NOMO-1 treated with dmso at 0.1 percent for 144 hours (cell line): ENCODE results near the gene TRA2A.
"Not testable (repeated sequence)": the region's sequence is repeated elsewhere in the genome, so short reads cannot be mapped to it uniquely, and the experiment has no call there.

ENCODE experiments used
- DNase-seq: peaks from one replicate; lab custom pipeline; 2025; ENCODE audit not compliant: unreplicated experiment; lab: John Stamatoyannopoulos, UW

The TRA2A gene

GRCh38 chr7:23531794-23532489, at the start of gene TRA2A:
Gene TRA2A (minus strand): TSS chr7:23531981. CDS start chr7:23531824, 157 bp downstream.
- DNase-seq: peak; percentile 83

- DNase-seq: peak; percentile 13
These were observed 38.9 kb upstream of the TRA2A start for GRCh38 chr7:23570592-23571200.

- no peak for DNase-seq
These were observed 26.5 kb upstream of the TRA2A start for GRCh38 chr7:23558303-23558702.

- no peak for DNase-seq
These were observed 15.9 kb upstream of the TRA2A start for GRCh38 chr7:23547662-23548061.

GRCh38 chr7:23546897-23547572, 15.3 kb upstream of the TRA2A start:
- DNase-seq: peak; percentile 62

- DNase-seq: no peak
These were observed 13.7 kb upstream of the TRA2A start for GRCh38 chr7:23545493-23545892.

- peak; percentile 36 for DNase-seq
These were observed 13.2 kb upstream of the TRA2A start for GRCh38 chr7:23544913-23545354.

- no peak for DNase-seq
These were observed 11.0 kb upstream of the TRA2A start for GRCh38 chr7:23542752-23543151.

GRCh38 chr7:23539494-23539907, 7.7 kb upstream of the TRA2A start:
- no peak for DNase-seq

GRCh38 chr7:23538301-23538700, 6.5 kb upstream of the TRA2A start:
- DNase-seq: no peak

GRCh38 chr7:23533238-23533604, 1.4 kb upstream of the TRA2A start:
- DNase-seq: no peak

- DNase-seq: no peak
These were observed 883 bp upstream of the TRA2A start for GRCh38 chr7:23532490-23533237.

- DNase-seq: peak; percentile 17
These were observed 559 bp downstream of the TRA2A start for GRCh38 chr7:23531050-23531793.

- DNase-seq: peak; percentile 3
These were observed 1.4 kb downstream of the TRA2A start for GRCh38 chr7:23530405-23530804.

GRCh38 chr7:23529262-23529859, 2.4 kb downstream of the TRA2A start:
- DNase-seq: no peak

- DNase-seq: not testable (repeated sequence)
These were observed 6.2 kb downstream of the TRA2A start for GRCh38 chr7:23525611-23526010.

- DNase-seq: no peak
These were observed 7.3 kb downstream of the TRA2A start for GRCh38 chr7:23524473-23524872.

- DNase-seq: no peak
These were observed 8.2 kb downstream of the TRA2A start for GRCh38 chr7:23523486-23524075.

- no peak for DNase-seq
These were observed 11.2 kb downstream of the TRA2A start for GRCh38 chr7:23520582-23520981.

GRCh38 chr7:23514755-23515154, 17.0 kb downstream of the TRA2A start:
- no peak for DNase-seq
